ENCODE measurements around the gene LGI4.
"Not testable (repeated sequence)": the region's sequence is repeated elsewhere in the genome, so short reads cannot be mapped to it uniquely, and the experiment has no call there.

Gene LGI4

GRCh38 chr19:35140962-35141836, 6.3 kb upstream of the LGI4 start:
- DNase-seq = peak; percentile 93

DNA sequence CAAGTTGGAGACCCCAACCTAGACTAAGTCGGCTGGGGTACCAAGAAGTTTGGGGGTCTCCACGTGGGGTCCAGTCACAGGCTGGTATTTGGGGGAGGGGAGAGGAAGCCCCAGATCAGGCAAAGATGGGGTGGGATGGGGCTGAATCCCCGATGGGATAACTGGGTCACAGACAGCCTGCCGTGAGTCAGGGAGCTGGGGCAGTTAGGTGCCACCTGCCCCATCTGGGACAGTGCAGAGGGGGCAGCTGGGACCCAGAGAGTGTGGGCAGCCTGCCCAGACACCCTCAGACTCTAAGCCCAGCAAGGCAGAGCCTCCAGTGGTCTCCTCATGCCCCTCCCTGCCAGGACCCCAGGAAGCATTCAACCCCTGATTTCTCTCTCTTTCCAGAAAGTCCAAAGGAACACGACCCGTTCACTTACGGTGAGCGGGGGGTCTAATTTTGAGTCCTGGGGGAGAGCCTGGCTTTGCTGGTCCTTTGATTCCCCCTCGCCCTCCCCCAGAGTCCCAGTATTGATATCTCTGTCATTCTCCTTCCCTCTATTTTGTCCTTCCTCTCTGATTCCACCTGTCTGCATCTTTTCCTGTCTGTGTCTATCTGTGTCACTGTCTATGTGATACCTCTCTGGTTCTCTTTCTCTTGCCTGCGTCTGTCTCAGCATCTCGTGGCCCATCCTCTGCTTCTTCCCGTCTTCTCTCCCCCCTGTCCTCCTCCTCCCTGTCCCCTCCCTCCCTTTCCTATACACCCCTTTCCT, 5.5 kb upstream of the LGI4 start:
- DNase-seq = no peak

DNA sequence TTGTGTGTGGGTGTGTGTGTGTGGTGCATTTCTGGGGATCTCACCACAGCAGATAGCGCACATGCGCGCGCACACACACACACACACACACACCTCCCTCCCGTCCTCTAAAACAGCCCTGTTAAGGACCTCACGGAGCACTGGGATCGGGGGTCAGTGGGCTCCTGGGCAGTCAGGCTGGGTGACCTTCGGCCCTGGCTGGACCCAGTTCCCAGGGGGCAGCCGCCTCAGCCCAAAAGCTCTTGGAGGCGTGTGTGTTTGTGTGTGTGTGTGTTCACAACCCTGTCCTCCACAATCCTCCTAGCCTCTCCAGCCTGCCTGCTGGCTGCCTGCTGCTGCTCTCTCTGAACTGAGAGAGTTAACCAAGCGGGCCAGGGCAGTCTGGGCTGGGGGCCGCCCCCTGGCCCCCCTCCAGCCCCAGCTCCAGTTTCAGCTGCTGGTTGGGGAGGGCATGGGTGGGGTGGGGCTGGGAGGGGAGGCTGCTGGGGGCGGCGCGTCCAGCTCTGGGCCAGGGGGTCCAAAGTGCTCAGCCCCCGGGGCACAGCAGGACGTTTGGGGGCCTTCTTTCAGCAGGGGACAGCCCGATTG, 3.5 kb upstream of the LGI4 start, which contains the start of gene FXYD1:
Gene FXYD1, plus strand, starts transcription at position 520 of the 588 bp plus-strand sequence. CDS start 1,256 bp downstream, outside the sequence.
- DNase-seq = no peak

- DNase-seq = no peak
Observed at GRCh38 chr19:35136977-35137702, 2.3 kb upstream of the LGI4 start.

GRCh38 chr19:35136231-35136630, 1.4 kb upstream of the LGI4 start:
- no peak for DNase-seq

DNA sequence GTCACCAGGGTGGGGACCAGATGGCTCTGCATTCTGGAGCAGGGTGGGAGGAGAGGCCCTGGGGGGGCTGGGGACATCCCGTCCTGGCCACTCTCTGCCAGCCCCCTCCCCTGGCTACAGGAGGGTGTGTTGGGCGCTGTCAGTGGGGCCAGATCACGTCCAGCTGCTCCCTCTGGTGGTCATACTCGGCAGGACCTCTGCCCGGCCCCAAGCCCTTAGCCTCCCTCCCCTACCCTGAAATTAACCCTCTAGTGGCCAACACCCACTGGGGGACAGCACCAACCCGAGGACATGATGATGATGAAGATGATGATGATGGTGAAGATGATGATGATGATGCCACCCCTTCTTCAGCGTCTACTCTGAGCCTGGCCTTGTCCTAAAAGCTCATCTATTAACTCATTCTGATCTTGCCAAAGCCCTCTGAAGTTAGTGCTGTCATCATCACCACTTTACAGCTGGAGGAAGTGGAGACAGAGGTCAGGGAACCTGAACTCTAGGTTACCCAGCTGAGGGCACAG, 590 bp upstream of the LGI4 start:
- peak; percentile 37 for DNase-seq

- no peak for DNase-seq
Observed at GRCh38 chr19:35133826-35134225, 1.0 kb downstream of the LGI4 start.

DNA sequence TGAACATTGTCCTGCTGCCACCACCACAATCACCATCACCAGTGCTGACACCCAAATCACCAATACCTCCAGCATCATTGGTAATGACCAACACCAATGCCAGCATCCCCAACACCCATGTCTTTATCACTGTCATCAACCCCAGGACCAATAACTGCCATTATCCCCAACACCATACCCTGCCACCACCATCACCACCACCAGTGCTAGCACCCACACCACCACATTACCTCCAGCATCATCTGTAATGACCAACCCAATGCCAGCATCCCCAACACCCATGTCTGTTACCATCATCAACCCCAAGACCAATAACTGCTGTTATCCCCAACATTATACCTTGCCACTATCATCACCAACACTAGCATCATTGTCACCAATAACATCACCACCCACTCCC, 2.6 kb downstream of the LGI4 start:
- DNase-seq = no peak

DNA sequence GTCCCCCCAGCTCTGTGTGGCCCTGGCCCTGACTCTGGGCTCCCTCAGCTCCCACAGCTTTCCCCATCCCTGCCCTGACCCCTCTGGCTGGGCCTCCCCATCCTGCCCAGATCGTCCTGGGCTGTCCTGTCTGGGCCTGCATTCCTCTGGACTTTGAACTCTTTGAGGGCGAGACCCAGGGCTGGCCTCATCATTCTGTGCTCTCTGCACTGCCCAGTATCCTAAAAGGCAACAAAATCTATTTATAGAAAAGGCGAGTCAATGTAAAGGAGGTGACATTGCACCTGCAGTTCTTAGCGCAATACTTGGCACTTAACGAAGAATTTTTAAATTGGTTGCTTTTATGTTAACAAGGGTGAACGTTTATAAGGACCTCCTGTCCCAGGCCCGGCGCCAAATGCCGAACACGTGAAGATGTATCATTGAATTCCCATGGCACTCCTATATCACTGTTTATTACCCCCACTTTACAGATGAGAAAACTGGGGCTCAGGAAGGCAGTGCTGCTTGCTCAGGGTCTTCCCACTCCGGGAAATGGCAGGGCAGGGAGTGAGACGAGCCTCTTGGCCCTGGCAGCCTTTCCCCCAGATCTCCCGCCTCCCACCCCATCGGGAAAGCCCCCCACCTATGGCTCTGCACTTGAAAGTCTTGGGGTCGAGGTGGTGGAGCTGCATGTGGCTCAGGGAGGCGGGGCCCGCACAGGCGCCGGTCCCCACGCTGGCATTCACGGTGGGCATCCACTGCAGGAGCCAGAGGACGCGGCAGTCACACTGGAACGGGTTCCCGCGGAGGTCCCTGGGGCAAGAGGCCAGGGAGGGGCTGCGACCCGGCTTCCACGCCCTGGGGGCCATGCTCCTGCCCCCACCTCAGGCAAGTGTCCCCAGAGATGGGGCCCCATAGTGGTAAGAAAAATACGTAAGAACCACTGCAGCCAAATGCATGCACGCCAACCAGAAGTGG, 3.8 kb downstream of the LGI4 start:
- DNase-seq = no peak

DNA sequence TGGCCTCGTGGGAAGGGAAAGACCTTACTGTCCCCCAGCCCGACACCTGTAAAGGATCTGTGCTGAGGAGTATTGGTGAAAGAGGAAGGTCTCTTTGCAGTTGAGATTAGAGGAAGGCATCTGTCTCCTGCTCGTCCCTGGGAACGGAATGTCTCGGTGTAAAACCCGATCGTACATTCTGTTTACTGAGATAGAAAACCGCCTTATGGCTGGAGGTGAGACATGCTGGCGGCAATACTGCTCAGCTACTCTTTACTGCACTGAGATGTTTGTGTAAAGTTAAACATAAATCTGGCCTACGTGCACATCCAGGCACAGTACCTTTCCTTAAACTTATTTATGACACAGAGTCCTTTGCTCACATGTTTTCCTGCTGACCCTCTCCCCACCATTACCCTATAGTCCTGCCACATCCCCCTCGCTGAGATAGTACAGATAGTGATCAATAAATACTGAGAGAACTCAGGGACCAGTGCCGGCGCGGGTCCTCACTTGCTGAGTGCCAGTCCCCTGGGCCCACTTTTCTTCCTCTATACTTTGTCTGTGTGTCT, 5.1 kb downstream of the LGI4 start:
- DNase-seq = not testable (repeated sequence)

GRCh38 chr19:35128398-35129057, 6.3 kb downstream of the LGI4 start:
- DNase-seq = no peak

DNA sequence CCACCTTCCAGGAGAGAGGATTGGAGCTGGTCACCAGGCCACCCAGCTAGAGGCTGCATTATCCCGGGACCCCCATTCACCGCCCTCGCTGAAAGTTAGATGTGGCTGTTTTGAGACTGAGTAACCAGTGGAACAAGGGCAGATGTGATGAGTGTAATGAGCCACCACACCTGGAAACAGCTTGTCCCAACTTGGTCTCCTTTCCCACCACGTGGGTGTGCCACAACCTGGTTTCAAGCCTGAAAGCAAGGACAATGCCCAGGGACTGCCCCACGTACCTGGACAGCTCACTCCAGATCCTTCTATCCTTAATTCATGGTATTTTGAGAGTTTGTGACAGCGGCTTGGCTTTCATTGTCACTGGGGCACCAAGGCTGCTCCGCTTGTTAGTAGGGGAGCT, 7.0 kb downstream of the LGI4 start:
- no peak for DNase-seq

DNA sequence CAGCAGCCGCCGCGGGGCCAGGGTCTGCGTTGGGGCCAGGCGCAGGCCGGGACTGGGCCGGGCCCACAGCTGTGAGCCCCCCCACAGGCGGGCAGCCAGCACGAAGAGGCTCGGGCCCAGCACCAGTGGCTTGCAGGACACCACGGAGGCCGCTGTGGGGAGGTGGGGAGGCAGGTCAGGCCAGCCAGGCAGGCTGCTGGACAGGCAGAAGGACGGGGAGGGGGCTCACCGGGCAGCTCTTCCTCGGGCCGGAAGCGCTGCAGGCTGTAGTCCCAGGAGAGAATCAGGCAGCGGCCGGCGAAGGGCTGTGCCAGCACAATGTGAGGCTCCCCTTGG, 8.3 kb downstream of the LGI4 start:
- no peak for DNase-seq

DNA sequence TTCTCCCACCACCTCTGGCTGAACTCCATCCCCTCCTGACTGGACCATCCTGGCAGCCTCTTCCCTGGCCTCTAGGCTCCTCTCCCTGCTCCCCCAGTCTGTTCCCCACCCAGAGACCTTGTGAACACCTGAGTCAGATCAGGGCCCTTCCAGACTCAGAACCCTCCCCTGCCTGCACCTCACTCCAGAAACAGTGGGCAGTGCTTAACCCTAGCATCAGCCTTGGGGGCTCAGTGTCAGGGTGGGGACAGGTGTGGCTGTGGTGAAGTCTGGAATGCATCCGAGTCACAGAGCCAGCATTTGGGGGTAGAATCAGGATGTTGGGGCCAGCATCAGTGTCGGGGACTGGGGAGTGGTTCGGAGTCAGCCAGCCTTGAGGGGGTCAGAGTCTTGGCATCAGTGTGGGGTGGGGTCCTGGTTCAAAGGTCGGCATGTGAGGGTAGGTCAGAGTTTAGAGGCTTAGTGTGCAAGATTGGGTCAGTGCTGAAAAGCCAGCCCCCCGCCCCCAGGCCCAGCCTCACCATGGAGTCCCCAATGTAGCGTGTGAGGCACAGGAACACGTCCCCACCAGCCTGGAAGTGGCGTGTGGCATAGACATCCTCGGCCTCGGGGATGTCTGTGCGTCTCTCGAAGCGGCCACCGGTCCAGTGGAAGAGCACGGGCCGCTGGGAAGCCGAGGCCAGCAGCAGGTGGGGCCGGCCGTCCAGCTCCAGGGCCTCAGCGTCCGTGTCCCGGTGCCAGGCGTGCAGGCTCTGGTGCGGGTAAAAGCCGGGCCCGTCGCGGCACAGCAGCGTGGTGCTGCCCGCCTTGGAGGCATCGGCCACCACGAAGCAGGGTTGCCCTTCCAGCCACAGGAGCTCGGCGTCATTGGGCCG, 8.9 kb downstream of the LGI4 start:
- no peak for DNase-seq

DNA sequence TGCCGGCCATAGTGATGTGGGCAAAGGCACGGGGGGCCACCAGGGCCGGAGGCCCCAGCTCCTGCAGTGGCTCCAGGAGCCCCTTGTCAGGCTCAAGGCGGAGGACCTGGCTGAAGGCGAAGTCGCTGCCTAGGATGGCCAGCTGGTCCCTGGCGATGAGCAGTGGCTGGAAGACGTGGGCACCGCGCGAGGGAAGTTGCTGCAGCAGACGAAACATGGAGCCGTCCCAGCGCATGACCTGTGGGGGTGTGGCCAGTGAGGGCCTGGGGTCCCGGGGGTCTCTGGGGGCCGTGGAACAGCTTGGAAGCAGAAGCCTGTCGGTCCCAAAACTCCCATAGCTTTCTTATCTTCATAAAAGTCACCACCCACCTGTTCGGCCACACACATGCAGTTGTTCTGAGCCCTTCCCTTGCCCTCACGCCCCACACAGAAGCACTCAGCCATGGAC, 9.6 kb downstream of the LGI4 start:
- no peak for DNase-seq

- DNase-seq = peak; percentile 81
Observed at GRCh38 chr19:35124098-35125060, 10.5 kb downstream of the LGI4 start.

- no peak for DNase-seq
Observed at GRCh38 chr19:35123573-35123972, 11.3 kb downstream of the LGI4 start.
